GM12864 (cell line): Measurements from ENCODE around the gene KLK6.
"Not testable (repeated sequence)": the region's sequence is repeated elsewhere in the genome, so short reads cannot be mapped to it uniquely, and the experiment has no call there.

ENCODE experiments used
- DNase-seq: peaks from one replicate; pipeline ENCODE4 v3.0.0-alpha.2; 2011; ENCODE audit warnings: low read depth
- H3K4me3 ChIP-seq: 2 replicates; pipeline ENCODE4 v1.5.1; 2011; ENCODE audit warnings: mild to moderate bottlenecking, low read depth, low read length, control low read depth
- CTCF ChIP-seq: IDR thresholded peaks from 2 replicates; pipeline ENCODE4 v1.5.1; 2011; ENCODE audit warnings: low read depth, mild to moderate bottlenecking, moderate library complexity, low read length, control low read depth, inconsistent platforms; ENCODE audit errors: missing control alignments

The KLK6 gene

GRCh38 chr19:50994129-50994528 is 24.7 kb upstream of the KLK6 start:
- H3K4me3 ChIP-seq: no peak overlapping the region
- DNase-seq: no peak
- TF ChIP-seq CTCF: no peak

DNA sequence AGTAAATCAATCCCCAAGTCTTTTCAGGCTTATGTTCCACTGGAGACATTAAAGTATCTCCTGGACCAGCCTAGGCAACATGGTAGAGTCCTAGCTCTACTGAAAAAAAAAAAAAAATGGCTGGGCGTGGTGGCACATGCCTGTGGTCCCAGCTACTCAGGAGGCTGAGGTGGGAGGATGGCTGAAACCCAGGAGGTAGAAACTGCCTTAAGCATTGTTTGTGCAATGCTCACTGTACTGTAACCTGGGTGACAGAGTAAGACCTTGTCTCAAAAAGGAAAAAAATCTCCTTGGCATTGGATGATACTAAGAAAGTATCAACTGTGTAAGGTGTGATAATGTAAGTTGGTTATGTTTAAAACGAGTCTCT is 23.3 kb upstream of the KLK6 start:
- H3K4me3 ChIP-seq: no peak overlapping the region
- no peak for DNase-seq
- TF ChIP-seq CTCF: no peak

DNA sequence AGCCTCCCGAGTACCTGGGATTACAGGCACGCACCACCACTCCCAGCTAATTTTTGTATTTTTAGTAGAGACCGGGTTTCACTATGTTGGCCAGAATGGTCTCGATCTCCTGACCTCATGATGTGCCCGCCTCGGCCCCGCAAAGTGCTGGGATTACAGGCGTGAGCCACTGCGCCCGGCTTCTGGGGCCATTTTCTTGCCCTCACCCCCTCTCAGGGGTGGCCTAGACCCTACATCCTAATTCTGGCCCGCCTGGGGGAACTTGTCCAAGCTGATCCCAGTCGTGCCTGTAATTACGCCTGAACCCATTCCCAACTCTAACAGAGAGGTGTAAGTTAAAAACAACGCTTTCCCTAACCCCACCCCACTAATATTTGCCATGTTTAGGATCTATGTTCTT is 15.0 kb upstream of the KLK6 start:
- DNase-seq, H3K4me3 ChIP-seq: not testable (repeated sequence)

DNA sequence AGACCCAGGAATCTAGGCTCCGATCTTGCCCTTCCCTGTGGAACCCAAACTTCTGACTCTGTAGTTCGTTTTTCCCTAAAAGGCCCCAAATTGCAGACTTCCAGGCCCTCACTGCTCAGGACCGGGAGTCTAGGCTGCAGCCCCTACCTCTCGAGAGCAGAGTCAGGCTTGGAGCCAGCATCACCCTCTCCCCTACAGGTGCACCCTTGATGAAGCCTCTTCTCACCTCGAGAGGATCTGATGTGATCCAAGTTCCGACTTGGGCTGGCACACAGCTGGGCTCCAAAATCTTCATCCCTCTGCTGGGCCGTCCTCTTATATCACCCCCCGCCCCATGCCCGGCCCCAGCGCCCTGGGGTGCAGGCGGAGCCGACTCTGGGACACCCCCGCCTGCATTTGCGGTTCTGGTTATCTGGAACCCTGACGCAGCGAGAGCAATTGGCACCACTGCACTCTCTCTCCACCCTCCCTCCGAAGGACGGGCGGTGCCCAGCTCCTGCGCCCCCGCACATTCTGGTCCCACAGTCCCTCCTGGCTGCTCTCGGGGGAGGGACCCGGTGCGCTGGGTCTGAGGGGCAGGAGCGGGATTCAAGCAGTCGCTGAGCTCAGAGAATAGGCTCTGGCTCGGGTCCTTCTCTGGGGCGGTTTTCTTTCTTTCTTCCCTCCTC is 14.4 kb upstream of the KLK6 start, which contains the start of gene KLK7:
Gene KLK7, minus strand, starts transcription at position 293 of the 668 bp plus-strand sequence. CDS start 1,518 bp downstream, outside the sequence.
- TF ChIP-seq CTCF: no peak

DNA sequence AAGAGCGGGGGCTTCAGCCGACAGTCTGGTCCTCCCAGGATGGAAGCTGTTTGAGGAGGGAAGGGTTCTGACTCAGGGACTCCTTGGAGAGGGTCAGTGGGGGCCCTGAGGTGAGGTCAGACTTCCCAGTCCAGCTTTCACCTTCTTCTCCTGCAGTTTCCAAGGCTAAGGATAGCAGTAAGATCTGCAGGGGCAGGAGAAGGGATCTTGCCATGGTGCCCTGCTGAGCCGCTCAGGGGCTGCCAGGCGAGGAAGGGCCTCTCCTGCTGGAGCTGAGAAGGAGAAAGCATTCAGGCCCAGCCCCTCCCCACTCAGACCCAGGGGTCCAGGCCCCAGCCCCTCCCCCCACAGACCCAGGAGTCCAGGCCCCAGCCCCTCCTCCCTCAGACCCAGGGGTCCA is 12.8 kb upstream of the KLK6 start:
- no peak for TF ChIP-seq CTCF
- H3K4me3 ChIP-seq: no peak overlapping the region
- DNase-seq: no peak

More for the DNA sequence above, 14.4 kb upstream of the KLK6 start, which contains the start of gene KLK7:
- DNase-seq: no peak
- H3K4me3 ChIP-seq: no peak within 1 kb of the TSS

- no peak overlapping the region for H3K4me3 ChIP-seq
- TF ChIP-seq CTCF: no peak
- no peak for DNase-seq
Observed at GRCh38 chr19:50981587-50982146, 12.3 kb upstream of the KLK6 start.

GRCh38 chr19:50980208-50980607 is 10.8 kb upstream of the KLK6 start:
- no peak for DNase-seq
- no peak overlapping the region for H3K4me3 ChIP-seq
- TF ChIP-seq CTCF: no peak
